ENCODE measurements around the gene BRD1.
"Not testable (repeated sequence)": the region's sequence is repeated elsewhere in the genome, so short reads cannot be mapped to it uniquely, and the experiment has no call there.

The BRD1 gene

DNA sequence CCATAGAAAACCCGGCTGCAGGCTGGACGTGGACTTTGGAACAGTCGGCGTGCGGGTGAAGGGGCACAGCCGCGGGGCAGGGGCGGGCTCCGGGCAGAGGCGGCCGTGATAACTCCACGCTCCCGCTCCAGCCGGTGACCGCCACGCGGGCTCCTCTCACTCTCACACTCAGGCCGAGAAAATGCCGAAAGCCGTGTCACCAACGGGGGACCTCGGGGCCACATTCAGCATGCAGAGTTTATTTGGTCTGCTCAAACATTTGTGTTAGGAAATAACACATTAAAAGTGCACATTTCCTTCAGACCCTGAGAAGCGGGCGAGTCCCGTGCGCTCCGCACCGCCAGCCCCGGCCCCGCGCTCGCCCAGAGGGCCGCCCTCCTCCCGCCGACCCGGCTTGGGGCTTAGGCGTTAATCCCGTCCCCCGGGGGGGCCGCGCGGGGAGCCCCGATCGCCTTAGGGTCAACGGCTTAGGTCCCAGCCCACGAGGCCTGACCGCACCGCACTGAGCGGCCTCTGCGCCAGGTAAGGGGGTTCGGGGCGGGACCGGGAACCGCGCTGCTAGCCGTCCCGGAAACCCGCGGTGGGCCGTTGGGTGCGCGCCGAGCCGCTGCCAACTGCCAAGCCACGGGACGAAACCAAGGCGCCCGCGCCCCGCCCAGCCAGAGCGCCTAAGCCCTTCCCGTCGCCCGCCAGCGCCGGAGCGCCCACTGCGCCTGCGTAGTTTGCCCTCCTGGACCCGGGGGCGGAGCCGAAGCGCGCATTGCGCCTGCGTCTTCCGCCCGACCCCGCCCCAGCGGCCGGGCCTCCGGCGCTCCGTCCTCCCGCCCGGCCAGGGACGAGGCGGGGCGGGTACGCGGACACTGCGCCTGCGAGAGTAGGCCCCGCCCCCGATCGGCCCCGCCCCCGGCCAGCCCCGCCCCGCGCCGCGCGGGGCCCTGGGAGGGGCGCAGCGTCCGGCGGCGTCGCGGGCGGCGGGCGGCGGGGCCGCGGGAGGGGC lies 25.5 kb upstream of the BRD1 start, which contains the start of gene ZBED4:
Gene ZBED4 (plus strand): TSS at position 947 of the 997 bp plus-strand sequence. CDS start 29,819 bp downstream, outside the sequence.
- peak; percentile 99 for DNase-seq

DNA sequence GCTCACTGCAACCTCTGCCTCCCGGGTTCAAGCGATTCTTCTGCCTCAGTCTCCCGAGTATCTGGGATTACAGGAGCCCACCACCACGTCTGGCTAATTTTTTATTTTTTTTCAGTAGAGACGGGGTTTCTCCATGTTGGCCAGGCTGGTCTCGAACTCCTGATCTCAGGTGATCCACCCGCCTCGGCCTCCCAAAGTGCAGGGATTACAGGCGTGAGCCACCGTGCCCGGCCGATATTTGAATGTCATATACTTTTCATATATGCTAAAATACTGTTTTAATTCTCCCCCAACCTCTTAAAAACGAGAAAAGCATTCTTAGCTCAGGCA lies 24.9 kb upstream of the BRD1 start:
- not testable (repeated sequence) for DNase-seq

DNA sequence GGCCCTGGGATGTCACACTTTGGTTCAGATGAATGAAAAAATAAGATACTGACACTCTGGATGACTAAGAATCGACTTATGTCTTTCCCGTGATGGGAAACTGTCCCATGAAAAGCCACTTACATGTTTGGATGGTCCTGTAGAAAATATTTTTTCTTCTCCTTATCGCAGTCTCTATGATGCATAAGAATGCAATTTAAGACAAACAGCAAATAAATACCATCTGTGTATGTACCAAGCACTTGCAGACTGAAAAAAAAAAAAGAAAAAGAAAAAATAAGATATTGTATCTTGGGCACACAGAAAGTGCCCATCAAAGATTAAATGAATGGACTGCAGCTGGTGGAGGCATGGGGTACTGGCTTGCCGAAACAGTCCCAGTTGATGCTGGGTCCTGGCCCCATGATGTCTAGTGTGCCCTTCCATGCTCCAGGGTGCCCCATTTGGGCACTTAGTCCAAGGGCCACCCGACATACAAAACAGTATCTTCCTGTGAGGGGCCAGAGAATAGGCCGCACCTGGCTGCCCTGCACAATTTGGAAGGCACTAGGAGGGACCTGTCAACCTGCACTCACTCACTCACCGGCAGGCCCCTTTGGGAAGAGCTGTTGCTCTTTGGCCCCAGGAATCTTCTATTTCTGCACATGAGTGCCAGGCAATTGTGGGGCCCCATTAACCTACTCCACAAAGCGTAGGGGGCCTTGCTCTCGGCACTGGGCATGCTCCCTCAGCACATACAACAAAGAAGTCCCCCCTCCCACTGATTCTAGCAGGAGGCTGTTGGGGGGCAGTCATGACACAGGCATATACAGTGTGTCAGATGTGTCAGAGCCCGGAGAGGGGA lies 23.5 kb upstream of the BRD1 start:
- DNase-seq = no peak

DNA sequence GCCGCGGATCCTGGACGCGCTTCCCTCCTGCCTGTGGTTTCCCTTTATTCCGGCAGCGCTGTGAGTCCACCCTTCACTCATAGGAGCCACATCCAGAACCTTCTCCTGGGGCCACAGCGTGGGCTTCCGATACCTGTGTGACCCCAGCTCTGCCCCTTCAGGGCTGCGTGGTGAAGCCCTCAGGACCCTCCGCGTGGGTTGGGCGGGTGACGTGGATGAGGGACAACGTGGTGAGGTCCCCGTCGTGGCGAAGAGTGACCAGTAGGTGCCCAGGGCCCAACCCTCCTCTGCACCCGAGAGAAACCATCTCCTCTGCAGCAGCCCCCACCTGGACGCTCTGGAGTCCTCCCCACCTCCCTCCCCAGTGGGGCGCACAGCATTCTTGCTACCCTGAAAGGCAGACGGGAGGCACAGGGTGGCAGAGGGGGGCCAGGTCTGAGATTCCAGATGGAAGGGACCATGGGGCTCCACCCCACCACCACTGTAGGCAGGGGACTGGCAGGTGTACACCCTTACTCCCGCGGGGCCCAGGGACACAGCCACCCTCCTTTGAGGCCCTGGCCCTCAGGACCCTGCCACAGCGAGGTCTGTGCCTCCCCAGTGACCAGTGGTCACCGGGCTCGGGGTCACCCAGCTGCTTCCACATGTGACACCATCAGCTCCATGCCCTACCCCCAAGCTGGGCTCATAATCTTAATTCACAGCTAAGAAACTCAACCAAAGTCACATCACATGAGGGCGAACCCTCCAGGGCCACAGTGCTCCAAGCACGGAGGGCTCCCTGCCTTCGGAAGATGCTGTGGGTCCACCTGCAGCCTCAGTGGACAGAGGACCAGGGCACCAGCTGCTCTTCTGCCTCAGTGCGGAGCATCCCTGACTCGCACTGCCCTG lies 22.6 kb upstream of the BRD1 start:
- no peak for DNase-seq

DNA sequence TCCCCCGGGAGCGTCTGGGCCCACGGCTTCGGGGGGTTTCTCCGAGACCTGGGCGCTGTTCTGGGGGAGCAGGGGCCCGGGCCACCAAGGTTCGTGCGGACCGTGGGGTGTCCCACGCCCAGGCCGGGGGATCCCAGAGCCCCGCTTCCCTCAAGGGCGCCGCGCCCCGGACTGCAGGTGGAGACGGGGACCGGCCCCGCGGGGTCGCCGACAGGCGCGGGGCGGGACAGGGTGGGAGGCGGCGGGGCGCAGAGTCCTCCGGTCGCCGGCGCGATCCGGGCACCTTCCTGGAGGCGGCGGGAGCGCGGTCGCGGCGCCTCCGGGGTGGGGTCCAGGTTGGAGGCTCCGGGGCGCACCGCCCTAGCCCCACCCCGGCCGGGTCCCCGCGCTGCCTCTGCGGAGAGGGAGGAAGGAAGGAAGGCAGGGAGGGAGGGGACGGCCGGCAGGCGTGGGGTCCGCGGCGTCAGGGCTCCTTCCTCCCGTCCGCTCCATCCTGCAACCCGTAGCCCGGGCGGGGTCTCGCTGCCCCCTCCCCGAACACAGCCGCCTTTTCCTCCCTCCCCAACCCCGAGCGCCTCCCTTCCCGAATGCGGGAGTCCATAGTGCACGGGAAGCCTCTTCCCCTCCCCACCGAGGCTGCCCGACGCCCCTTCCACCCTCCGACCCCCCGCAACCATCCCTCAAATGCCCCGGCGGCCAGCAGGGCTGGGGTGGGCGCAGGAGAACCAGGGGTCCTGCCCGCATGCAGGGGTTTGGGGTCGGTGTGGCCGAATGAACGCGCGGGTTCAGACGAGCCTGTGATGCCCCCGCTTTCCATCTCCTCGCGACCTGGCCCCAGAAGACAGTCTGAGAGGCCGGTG lies 21.7 kb upstream of the BRD1 start:
- no peak for DNase-seq

DNA sequence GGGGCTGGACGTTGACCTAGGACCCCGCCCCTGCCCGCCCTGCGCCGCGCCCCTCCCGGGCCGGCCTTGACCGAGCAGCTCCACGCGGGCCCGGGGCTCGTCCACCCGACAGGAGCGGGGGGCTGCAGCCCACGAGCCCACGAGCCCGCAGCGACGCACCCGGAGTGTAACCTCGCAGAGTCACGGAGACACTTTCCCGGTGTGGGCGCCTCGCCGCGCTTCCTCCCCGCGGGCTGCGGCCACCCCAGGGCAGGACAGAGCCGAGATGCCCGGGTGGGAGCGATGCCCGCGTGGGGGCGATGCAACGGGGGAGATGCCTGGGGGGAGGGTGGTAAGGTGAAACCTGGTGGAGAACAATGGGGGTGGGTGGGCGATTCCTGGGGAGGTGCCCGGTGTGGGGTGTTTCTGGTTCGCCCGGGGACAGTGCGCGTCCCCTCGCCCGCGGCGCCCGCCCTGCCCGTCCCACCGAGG lies 21.1 kb upstream of the BRD1 start:
- no peak for DNase-seq

DNA sequence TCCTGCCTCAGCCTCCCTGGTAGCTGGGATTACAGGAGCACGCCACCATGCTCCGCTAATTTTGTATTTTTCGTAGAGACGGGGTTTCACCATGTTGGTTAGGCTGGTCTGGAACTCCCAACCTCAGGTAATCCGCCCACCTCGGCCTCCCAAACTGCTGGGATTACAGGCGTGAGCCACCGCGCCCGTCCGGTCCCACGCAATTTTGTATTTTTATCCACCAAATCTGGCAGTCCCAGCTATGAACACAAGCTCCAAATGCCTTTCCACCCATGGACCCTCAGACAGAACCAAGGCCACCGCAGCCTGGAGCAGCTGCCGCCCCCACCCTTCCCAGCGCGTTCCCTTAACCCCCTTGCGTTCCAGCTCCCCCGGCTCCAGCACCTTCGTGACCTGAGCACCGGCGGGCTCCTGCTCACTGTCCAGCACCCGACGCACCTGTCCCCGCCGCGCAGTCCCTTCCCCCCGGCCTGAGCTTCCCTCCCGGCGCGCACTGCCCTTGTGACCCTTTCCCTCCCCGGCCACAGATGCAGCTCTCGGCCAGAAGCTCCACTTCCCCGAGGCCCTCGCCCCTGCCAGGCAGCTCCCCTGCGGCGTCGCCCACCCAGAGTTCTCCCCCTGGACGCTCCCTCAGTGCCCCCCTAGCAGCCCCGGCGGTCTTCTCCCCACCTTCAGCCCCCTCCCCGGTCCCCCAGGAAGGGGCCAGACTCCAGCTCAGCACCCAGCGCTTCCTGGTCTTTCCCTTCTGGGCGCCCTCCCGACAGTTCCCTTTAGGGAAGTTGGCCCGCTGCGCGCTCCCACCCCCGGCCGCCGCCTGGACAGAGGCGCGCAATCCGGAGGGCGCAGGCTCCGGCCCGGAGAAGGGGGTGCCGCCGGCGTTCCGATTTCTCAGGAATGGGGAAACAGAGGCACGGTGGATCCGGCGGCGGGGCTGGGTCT lies 20.3 kb upstream of the BRD1 start:
- no peak for DNase-seq

DNA sequence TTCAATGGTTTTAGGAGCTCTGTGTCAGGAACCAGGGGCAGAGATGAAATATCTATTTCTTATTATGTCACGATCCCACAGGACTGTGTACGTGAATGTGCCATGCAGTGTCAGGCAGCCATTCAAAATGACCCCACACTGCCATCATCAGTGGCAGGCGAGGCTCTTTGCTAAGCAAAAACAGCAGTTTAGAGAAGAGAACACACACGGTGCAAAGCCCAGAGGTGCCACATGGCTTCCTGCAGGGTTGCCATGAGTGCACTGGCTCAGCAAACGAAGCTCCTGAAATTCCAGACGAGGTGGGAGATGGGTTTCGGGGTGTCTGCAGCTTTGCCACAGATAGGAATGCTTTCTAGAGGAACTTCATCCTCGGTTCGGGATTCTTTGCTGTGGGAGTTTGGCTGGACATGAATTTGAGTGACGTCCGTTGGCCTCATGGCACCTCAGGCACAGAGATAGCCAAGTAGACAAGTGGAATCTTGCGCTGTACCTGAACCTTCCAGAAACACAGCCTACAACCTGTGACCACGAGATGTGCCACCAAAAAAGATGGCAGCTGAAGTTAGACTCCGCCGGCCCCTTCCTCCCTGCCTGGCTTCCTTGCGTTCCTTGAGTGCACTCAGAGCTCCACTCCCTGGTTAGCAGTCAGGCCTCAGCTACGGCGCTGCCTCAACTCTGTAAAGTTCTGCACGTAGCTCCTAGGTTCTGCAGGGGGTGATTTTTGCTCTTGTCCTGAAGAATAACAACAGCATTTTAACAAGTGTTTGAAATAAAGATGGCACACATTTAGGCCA lies 18.2 kb upstream of the BRD1 start:
- DNase-seq = no peak

DNA sequence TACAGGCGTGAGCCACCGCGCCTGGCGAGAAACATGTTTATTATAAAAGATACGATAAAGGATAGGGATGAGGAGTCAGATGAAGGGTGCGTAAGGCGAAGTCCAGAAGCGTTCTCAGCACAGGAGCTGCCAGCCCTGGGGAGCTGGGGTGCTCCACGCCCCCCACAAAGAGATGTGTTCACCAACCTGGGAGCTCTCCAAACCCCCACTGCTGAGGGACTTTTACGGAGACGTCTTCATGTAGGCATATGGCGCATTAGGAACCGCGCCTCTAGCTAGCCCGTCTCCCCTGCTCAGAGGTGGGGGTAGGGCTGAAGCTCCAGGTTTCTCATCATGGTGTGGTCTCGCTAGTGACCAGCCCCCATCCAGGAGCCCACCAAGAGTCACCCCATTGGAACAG lies 17.6 kb upstream of the BRD1 start:
- DNase-seq = no peak

DNA sequence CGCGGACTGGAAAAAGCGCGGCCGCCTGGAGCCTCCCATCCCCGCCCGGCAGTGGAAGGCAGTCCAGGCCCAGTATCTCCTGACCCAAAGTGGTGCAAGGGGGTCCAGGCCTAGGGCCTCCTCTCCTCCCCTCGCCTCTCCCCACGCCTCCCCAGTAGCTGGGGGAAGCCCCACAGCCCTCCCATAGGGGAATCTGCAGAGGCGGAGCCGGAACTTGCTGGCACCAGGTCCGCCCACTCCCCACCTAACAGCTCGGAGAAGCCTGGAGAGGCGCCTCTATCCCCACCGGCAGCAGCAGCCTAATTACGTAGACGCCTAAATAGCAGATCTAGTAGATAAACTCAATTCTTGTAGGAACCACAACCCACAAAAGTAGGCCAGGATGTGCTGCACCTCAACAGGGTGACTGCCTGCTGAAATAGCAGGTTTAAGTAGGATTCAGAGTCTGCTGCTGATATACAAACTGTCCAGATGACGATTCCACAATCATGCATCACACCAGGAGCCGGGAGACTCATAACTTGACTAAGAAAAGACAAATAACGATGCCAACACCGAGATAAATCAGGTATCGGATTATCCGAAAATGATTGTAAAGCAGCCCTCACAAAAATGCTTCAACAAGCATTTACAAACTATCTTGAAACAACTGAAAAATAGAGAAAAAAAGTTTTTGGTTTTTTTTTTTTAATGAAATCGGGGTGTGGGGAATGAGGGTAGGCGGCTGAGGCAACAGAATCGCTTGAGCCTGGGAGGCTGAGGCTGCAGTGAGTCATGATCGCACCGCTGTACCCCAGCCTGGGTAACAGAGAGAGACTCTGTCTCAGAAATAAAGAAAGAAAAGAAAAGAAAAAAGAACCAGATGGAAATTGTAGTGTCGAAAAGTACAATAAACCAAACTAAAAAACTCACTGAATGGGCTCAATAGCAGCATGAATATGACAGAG lies 11.4 kb upstream of the BRD1 start:
- DNase-seq = peak; percentile 95

DNA sequence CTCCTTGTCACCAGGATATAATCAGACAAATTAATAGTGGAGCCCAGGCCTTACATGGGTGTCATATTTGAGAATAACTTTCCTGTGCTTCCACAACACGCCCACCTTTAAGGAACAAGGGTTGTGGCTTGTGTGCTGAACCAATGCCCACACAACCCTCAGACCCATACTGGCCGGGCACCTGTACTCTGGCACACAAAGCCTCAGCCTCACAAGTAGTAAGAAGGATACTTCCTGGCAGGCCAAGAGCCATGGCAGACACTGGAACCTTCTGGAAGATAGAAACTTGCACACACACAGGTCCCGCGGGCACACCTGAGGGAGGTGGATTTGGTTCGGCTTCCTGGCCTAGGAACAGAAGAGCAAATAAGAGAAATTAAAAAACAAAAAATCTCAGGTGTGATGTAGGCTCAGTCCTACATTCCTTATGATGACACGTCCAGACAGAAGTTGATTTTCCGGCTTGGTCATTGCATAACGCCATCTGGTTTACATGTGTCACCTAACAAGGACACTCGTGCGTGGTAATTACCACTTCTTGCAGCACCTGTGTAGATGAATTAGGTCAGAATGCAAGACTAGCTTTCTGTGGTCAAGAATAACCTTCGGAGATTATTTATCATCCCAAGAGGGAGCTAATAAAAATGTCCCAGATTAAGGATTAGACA lies 5.8 kb upstream of the BRD1 start:
- DNase-seq = no peak

DNA sequence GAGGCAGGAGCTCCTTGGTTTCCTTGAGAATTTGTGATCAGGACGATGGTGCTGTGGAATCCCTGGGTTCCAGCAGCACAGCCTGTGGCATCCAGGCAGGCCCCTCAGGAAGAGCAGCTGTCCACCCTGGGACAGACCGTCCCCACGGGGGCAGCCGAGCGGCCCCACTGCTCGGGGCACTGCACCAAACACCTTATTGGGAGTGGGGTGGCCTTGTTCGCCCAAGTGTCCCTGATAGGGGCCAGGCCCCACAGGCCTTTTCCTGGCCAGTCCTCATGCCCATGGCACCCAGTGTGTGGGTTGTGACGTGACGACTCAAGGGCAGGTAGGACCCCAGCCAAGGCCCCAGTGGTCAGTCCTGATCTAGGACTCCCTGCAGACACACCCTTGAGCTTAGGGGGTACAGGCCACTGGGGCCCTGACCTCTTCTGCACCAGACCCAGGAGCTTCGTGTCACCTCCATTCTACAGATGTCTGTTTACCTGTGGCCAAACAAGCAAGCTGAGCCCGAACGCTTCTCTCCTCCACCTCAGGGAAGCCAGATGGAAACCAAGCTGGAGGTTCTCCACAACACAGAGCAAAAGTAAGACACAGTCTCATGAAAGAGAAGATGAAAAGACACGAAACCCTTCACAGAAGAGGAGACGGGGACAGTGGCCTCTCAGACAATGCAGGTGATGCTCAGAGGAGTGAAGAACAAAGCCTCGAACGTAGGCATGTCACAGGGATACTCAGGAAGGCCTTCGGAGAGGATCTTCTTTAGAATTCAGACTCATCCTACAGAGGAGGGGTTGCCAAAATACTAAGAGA lies 1.6 kb upstream of the BRD1 start:
- DNase-seq = no peak

DNA sequence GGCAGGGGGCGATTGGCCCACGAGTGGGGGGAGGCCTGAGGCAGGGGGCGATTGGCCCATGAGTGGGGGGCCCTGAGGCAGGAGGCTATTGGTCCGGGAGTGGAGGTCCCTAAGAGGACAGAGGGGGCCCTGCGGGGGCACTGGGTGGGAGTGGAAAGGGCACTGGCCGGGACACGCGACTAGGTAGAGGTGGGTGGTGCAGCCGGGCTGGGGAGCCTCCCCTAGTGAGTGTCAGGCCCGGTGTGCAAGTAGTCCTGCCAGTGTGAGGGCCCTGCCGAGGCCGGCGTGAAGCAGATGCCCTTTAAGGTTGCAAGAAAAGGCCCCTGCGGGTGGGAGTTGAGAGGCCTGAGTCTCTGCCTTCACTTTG lies 909 bp upstream of the BRD1 start:
- no peak for DNase-seq

DNA sequence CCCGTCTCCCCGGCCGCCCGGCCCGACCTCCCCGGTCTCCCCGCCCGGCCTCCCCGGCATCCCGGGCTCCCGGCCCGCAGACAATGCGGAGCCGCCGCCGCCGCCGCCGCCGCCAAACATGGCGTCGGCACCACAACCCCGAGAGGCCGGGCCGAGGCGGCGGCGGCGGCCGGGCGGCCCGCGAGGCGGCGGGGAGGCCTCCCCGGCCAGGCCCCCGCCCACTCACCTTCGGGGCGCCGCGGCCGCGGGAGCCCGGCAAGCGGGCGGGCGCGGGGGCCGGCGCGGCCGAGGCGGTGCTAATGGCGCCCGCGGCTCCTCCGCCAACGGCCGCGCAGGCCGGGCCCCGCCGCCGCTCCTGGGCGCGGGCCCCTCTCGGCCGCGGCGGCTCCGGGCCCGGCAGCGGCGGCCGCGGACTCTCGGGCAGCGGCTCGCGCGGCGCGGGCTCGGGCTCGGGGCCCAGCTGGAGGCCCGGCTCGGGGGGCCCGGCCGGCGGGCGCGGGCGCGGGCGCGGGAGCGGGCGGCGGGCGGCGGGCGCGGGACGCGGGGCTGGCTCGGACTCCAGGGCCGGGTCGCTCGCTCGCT lies 311 bp downstream of the BRD1 start:
- DNase-seq = no peak

DNA sequence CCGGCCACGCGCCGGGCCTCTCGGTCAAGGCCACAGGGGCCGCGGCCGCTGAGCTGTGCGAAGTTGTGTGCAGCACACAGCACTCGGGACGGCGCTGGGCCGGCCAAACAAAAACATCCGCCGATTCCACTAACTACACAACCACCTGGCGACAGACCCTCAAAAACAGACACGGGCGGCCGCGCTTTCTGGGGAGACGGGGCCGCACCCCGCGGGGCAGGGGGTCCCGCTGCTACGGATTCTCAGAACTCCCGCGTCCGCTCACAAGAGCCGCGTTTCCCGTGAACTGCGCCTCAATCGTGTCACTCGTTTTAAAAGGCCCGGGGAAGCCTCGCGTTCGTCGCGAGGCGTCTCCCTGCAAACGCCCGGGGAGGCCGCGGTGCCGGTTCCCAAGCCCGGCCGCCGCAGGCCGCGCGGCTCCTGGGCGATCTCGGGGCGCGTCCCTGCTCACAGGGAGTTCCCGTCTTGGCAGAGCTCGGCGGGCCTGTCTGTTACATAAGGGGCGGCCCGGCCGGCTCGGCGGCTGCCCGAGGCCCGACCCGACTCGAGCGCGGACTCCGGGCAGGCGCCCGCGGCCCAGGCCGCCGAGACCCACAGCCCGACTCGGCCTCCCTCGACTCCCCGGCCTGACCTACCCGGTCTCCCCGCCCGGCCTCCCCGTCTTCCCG lies 936 bp downstream of the BRD1 start:
- no peak for DNase-seq
